Prostate gland (tissue), 2 donors: Measurements from ENCODE around the gene SREBF1.

Experiments
- POLR2A ChIP-seq: fragments of 450-650 bp; IDR thresholded peaks from one replicate; pipeline ENCODE4 v1.6.1; 2016; ENCODE audit warnings: antibody characterized with exemption, mild to moderate bottlenecking
- TF ChIP-seq, protein P1 (sequence below), 4 experiments: fragments of 200-600 bp in 2 of 4; fragments of 450-650 bp in 2 of 4; sonication (generic) in 2 of 4; IDR thresholded peaks; 1 replicate in 3 of 4; 2 replicates in 1 of 4; pipeline ENCODE4 v1.5.1; 2016 to 2019; ENCODE audit warnings: antibody characterized with exemption in 4 of 4, mild to moderate bottlenecking in 2 of 4, moderate library complexity in 2 of 4

DNA sequence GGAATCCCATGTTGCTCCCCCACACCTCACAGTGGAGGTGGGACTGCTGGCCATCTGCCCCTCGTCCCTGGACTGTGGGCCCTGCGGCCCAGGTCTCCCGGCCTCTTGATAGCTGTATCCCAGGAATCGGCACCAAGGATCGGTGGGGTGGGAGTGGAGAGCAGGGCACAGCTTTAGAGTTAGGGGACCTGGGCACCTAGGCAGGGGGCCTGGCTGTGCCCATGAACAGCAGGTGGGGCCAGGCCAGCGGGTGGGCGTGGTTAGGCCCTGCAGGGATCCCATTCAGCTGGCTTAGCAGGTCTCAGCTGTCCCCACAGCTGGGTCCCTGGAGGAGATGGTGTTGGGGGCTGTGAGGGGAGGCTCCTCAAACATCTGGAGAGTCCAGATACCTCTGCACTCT, 49.2 kb downstream of the SREBF1 start:
- TF ChIP-seq POLR2A: no peak
- TF ChIP-seq, protein P1, sequence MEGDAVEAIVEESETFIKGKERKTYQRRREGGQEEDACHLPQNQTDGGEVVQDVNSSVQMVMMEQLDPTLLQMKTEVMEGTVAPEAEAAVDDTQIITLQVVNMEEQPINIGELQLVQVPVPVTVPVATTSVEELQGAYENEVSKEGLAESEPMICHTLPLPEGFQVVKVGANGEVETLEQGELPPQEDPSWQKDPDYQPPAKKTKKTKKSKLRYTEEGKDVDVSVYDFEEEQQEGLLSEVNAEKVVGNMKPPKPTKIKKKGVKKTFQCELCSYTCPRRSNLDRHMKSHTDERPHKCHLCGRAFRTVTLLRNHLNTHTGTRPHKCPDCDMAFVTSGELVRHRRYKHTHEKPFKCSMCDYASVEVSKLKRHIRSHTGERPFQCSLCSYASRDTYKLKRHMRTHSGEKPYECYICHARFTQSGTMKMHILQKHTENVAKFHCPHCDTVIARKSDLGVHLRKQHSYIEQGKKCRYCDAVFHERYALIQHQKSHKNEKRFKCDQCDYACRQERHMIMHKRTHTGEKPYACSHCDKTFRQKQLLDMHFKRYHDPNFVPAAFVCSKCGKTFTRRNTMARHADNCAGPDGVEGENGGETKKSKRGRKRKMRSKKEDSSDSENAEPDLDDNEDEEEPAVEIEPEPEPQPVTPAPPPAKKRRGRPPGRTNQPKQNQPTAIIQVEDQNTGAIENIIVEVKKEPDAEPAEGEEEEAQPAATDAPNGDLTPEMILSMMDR (IDR thresholded peaks at IDR 0.05): no peak
